Ishikawa (cell line): ENCODE results near the gene MPL.

Source experiments
- EP300 ChIP-seq: IDR thresholded peaks from 2 replicates; pipeline ENCODE4 v1.6.1; 2012; ENCODE audit warnings: borderline replicate concordance
- RAD21 ChIP-seq: IDR thresholded peaks from 2 replicates; pipeline ENCODE4 v1.6.1; 2012; ENCODE audit warnings: low read depth

DNA sequence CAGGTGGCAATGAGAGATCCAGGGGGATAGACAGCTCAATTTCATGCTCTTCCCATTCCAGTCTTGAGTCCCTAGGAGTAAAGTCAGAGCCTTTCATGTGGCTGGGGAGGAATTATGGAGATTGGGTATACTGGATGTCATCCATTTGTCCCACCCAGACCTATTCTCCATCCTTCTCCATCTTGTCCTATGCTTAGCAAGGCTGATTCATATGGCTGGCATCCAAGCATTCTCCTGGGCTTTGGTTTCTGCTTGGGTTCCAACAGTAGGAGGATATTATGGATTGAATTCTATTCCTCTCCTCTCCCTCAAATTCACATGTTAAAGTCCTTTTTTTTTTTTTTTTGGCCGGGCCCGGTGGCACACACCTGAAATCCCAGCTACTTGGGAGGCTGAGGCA lies 17.3 kb downstream of the MPL start:
- TF ChIP-seq EP300 (no peak), RAD21 (no peak)
